ENCODE measurements around the gene KCNQ5. TPM values are rescaled to one million over a fixed set of nuclear protein-coding genes. Genes with fewer than 3 reads are reported as not detected.
A peak's percentile ranks its signal among the peaks of the same experiment; 100 is the strongest.

The KCNQ5 gene
- polyA plus RNA-seq, 1 donor (not counting 4 experiments of a cell fraction or from before 2014, with no cell fraction given), result 3.4 TPM

DNA sequence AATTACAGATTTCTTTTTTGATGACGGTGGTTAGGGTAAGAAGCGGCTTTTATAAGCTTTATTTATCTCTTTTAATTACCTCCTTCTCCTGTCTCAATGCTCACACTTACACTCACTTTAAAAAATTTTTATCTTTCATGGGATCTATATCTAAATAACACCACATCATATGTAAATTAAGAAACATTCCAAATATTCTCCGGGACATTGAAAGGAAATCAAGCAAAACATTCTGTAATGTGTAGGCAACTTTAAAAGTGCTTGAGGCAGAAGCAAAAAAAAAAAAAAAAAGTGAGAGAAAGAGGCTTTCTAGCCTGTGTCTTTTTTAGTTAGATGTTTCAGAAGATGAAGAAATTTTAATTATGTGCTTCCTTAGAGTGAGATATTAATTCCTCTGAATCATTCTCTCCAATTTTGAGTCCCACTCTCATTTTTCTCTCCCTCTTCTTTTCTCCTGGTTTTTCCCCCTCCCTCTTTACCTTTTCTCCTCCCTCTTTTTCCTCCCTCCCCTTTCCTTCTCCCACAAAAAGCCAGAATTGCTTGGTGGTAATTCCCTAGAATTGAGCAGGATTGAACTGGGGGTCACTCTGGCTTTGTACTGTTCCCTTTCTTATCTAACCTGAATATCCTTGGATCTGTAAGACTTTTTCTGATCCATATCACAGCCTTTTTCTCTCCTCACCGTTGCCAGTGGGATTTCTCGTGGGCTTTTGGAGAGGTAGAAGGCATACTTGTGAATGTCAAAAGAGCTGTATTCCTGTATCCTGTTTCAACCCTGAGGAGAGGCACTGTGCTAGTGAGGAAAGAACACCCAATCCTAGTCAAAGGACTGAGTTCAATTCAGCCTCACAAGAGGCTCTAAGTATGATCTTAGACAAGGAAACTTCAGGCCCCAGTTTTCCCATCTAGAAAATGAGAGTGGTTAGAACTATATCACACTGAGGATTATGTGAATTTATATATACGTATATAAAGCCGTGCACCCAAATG, 30.4 kb downstream of the KCNQ5 start:
- DNase-seq (ENCODE audit: low read depth, low spot score), result no peak
- Histone ChIP-seq H3K9me3 (ENCODE audit: control insufficient read depth, low read depth, low read length) (no peaks in the 10 kb centered on the region), H3K4me2 (ENCODE audit: control insufficient read depth, extremely low read depth, insufficient read depth, low read depth, low read length) (no peak overlapping the region), H3K9ac (ENCODE audit: control insufficient read depth, extremely low read depth, insufficient read depth, low read length) (no peak overlapping the region), H3K4me3 (ENCODE audit: control insufficient read depth in 2 of 3, extremely low read depth in 1 of 3, insufficient read depth in 2 of 3, low read depth in 1 of 3, low read length in 3 of 3) (no peak overlapping the region), H4K20me1 (ENCODE audit: control insufficient read depth, extremely low read depth, insufficient read depth, low read length) (no peaks in the 10 kb centered on the region), H3K36me3 (ENCODE audit: control insufficient read depth in 2 of 2, extremely low read depth in 1 of 2, insufficient read depth in 2 of 2, low read length in 2 of 2) (no peaks in the 10 kb centered on the region), H2AFZ (ENCODE audit: control insufficient read depth, low read length) (no peak overlapping the region), H3K4me1 (ENCODE audit: control insufficient read depth, extremely low read depth, insufficient read depth, low read length) (peaks cover 25% of the 10 kb centered on the region), H3K9me1 (ENCODE audit: control insufficient read depth, extremely low read depth, insufficient read depth, low read length) (no peaks in the 10 kb centered on the region), H3K27me3 (ENCODE audit: control insufficient read depth, extremely low read depth, insufficient read depth, low read length) (no peaks in the 10 kb centered on the region), H3K27ac (ENCODE audit: control insufficient read depth, insufficient read depth, low read length) (no peak overlapping the region), H3K79me2 (ENCODE audit: control insufficient read depth, insufficient read depth, low read length) (peaks cover 4% of the 10 kb centered on the region)
- TF ChIP-seq CTCF (optimal IDR thresholded peaks at IDR 0.05 in 1 of 3, IDR thresholded peaks at IDR 0.05 in 1 of 3, conservative IDR thresholded peaks at IDR 0.05 in 1 of 3; ENCODE audit: extremely low read depth in 1 of 3, insufficient read depth in 2 of 3, low read length in 3 of 3) (no peak), EZH2 (IDR thresholded peaks at IDR 0.05; ENCODE audit: low read length) (no peak)
- FAIRE-seq, result peak; percentile 58
- dilution Hi-C loops (cut with MboI; ENCODE audit: extremely low pct_ligation_motif_present, low sequenced_read_pairs), result no loop called here

- FAIRE-seq (no peak), DNase-seq (ENCODE audit: low read depth, low spot score) (no peak)
- no peaks in the 10 kb centered on the region for H4K20me1 ChIP-seq (ENCODE audit: control insufficient read depth, extremely low read depth, insufficient read depth, low read length)
- peaks cover 29% of the 10 kb centered on the region for H3K4me1 ChIP-seq (ENCODE audit: control insufficient read depth, extremely low read depth, insufficient read depth, low read length)
- H3K4me2 ChIP-seq (ENCODE audit: control insufficient read depth, extremely low read depth, insufficient read depth, low read depth, low read length), result no peak overlapping the region
- dilution Hi-C loops (cut with MboI; ENCODE audit: extremely low pct_ligation_motif_present, low sequenced_read_pairs), result no loop called here
- no peak overlapping the region for H2AFZ ChIP-seq (ENCODE audit: control insufficient read depth, low read length)
- H3K36me3 ChIP-seq (ENCODE audit: control insufficient read depth in 2 of 2, extremely low read depth in 1 of 2, insufficient read depth in 2 of 2, low read length in 2 of 2), result no peaks in the 10 kb centered on the region
- H3K79me2 ChIP-seq (ENCODE audit: control insufficient read depth, insufficient read depth, low read length), result peaks cover 4% of the 10 kb centered on the region
- TF ChIP-seq CTCF (optimal IDR thresholded peaks at IDR 0.05 in 1 of 3, IDR thresholded peaks at IDR 0.05 in 1 of 3, conservative IDR thresholded peaks at IDR 0.05 in 1 of 3; ENCODE audit: extremely low read depth in 1 of 3, insufficient read depth in 2 of 3, low read length in 3 of 3) (no peak), EZH2 (IDR thresholded peaks at IDR 0.05; ENCODE audit: low read length) (no peak)
- no peak overlapping the region for H3K4me3 ChIP-seq (ENCODE audit: control insufficient read depth in 2 of 3, extremely low read depth in 1 of 3, insufficient read depth in 2 of 3, low read depth in 1 of 3, low read length in 3 of 3)
- H3K9ac ChIP-seq (ENCODE audit: control insufficient read depth, extremely low read depth, insufficient read depth, low read length), result no peak overlapping the region
- no peaks in the 10 kb centered on the region for H3K9me3 ChIP-seq (ENCODE audit: control insufficient read depth, low read depth, low read length)
- H3K9me1 ChIP-seq (ENCODE audit: control insufficient read depth, extremely low read depth, insufficient read depth, low read length), result no peaks in the 10 kb centered on the region
- H3K27ac ChIP-seq (ENCODE audit: control insufficient read depth, insufficient read depth, low read length), result no peak overlapping the region
- H3K27me3 ChIP-seq (ENCODE audit: control insufficient read depth, extremely low read depth, insufficient read depth, low read length), result no peaks in the 10 kb centered on the region
Observed at GRCh38 chr6:72653026-72653425, 31.2 kb downstream of the KCNQ5 start.

Data from keratinocyte (primary cell).